CD4-positive, alpha-beta memory T cell (primary cell): ENCODE data around the gene PLA2G15. TPM values are rescaled to one million over a fixed set of nuclear protein-coding genes. Genes with fewer than 3 reads are reported as not detected.
A peak's percentile ranks its signal among the peaks of the same experiment; 100 is the strongest.

Source experiments
- CTCF ChIA-PET: fragments of 350-600 bp; sonication (Branson Sonifier 250); formaldehyde crosslinking; loops from one replicate; lab custom pipeline; 2021; ENCODE audit warnings: inconsistent platforms; ENCODE audit not compliant: partially characterized antibody; lab: Charles Lee
- POLR2A ChIA-PET: fragments of 350-600 bp; sonication (Branson Sonifier 250); formaldehyde crosslinking; loops from one replicate; lab custom pipeline; 2021; ENCODE audit not compliant: partially characterized antibody; lab: Charles Lee
- DNase-seq, 5 donors: peaks; one replicate each; pipeline versions ENCODE4 v3.0.0 to v3.0.0-alpha.2; 2020 to 2022; ENCODE audit warnings: mixed read lengths in 1 of 5
- H3K27ac ChIP-seq: one replicate; pipeline ENCODE4 v1.7.0; 2013; ENCODE audit warnings: low read depth, low read length
- H3K27me3 ChIP-seq: 2 replicates; pipeline ENCODE4 v1.7.0; 2013; ENCODE audit warnings: mild to moderate bottlenecking, low read length, moderate library complexity; ENCODE audit not compliant: insufficient read depth
- H3K36me3 ChIP-seq: 2 replicates; pipeline ENCODE4 v1.7.0; 2013; ENCODE audit warnings: mild to moderate bottlenecking, low read length, moderate library complexity; ENCODE audit not compliant: insufficient read depth
- H3K4me1 ChIP-seq: 2 replicates; pipeline ENCODE4 v1.7.0; 2013; ENCODE audit warnings: mild to moderate bottlenecking, low read length, moderate library complexity; ENCODE audit not compliant: insufficient read depth
- H3K4me3 ChIP-seq, 2 donors: one replicate each; pipeline ENCODE4 v1.7.0; 2013; ENCODE audit warnings: low read length in 2 of 2, mild to moderate bottlenecking in 1 of 2
- H3K9me3 ChIP-seq, 2 donors: one replicate each; pipeline ENCODE4 v1.7.0; 2013; ENCODE audit warnings: low read length in 2 of 2, control low read depth in 1 of 2; ENCODE audit not compliant: control insufficient read depth in 1 of 2
- H3K27ac Mint-ChIP-seq, 7 donors: one replicate each; pipeline ENCODE4 v1.8.0; 2020 to 2021; ENCODE audit warnings: mixed read lengths in 7 of 7, mild to moderate bottlenecking in 6 of 7, inconsistent platforms in 3 of 7, moderate library complexity in 3 of 7
- H3K27me3 Mint-ChIP-seq, 2 donors: one replicate each; pipeline ENCODE4 v1.8.0; 2020 to 2021; ENCODE audit warnings: mixed read lengths in 2 of 2
- H3K36me3 Mint-ChIP-seq, 2 donors: one replicate each; pipeline ENCODE4 v1.8.0; 2020 to 2021; ENCODE audit warnings: mixed read lengths in 2 of 2, inconsistent platforms in 1 of 2, mild to moderate bottlenecking in 1 of 2
- H3K4me1 Mint-ChIP-seq, 4 donors: one replicate each; pipeline ENCODE4 v1.8.0; 2020 to 2021; ENCODE audit warnings: mixed read lengths in 4 of 4, mild to moderate bottlenecking in 1 of 4
- H3K4me3 Mint-ChIP-seq, 8 donors: one replicate each; pipeline ENCODE4 v1.8.0; 2020 to 2021; ENCODE audit warnings: mixed read lengths in 8 of 8, mild to moderate bottlenecking in 7 of 8, moderate library complexity in 6 of 8, inconsistent platforms in 3 of 8
- H3K9me3 Mint-ChIP-seq, 8 donors: one replicate each; pipeline ENCODE4 v1.8.0; 2020 to 2021; ENCODE audit warnings: mixed read lengths in 8 of 8, mild to moderate bottlenecking in 5 of 8, inconsistent platforms in 3 of 8, moderate library complexity in 1 of 8
- intact Hi-C: fragments of 100-400 bp; cut with micrococcal nuclease; formaldehyde crosslinking; loops from one replicate; pipeline ENCODE4 v1.15.1; 2023
- polyA plus RNA-seq, 2 donors: library from polyadenylated mRNA; unstranded; fragments of 300-500 nt; fragmentation: Illumina TruSeq; gene quantifications; one replicate each; pipeline ENCODE4 v1.2.3, GENCODE V29; 2021
- total RNA-seq, 2 experiments: library from RNA; stranded (reverse); gene quantifications; one replicate each; pipeline ENCODE4 v1.2.3, GENCODE V29; 2021

Gene PLA2G15
- total and polyA plus RNA-seq, 4 experiments from 2014 or later: 6.6 to 13.3 (median 11.4) TPM

- peak overlapping the region in 4 of 7 donors; percentile 42 to 89 (median 68) for H3K27ac Mint-ChIP-seq
Observed at GRCh38 chr16:68235108-68235886, 9.9 kb upstream of the PLA2G15 start.

GRCh38 chr16:68235887-68236136, 9.4 kb upstream of the PLA2G15 start, which contains the start of gene ESRP2:
TSS of gene ESRP2 (minus strand) at chr16:68236127. CDS start at chr16:68236045, 82 bp downstream.
- Histone ChIP-seq H3K9me3 (no peaks in the 10 kb centered on the region), H3K36me3 (no peaks in the 10 kb centered on the region), H3K27ac (peak within 1 kb of the TSS; percentile 44), H3K4me3 (peak within 1 kb of the TSS in 1 of 2 donors; percentile 70), H3K4me1 (peaks cover 30% of the 10 kb centered on the region), H3K27me3 (no peaks in the 10 kb centered on the region)
- Mint-ChIP-seq H3K27me3 (no peaks in the 10 kb centered on the region), H3K27ac (peak within 1 kb of the TSS; percentile 74 to 97 (median 85)), H3K9me3 (peaks cover 0 to 9% (median 0%) of the 10 kb centered on the region in 8 donors), H3K4me1 (peaks cover 16 to 52% (median 34%) of the 10 kb centered on the region in 4 donors), H3K36me3 (peaks cover 0 to 2% of the 10 kb centered on the region in 2 donors), H3K4me3 (peak within 1 kb of the TSS; percentile 88 to 98 (median 95))
- DNase-seq: peak in 1 of 5 donors; percentile 15
- intact Hi-C loops: no loop called here
- ChIA-PET POLR2A (interaction anchor here (1.6 to 4.3 kb wide), 6 partner anchors 8 to 156 kb away, joined by 4 to 23 read pairs (median 14); partner anchors contain the start of genes PLA2G15, PRMT7, SLC7A6 and SLC7A6OS), CTCF (interaction anchor here (3.8 kb wide), 1 partner anchor 25 kb away, joined by 17 read pairs; no protein-coding TSS in a partner anchor)

More at GRCh38 chr16:68235108-68235886, 9.9 kb upstream of the PLA2G15 start:
- peaks cover 0 to 6% of the 10 kb centered on the region in 2 donors for H3K36me3 Mint-ChIP-seq
- H3K27me3 Mint-ChIP-seq: no peaks in the 10 kb centered on the region
- H3K4me1 Mint-ChIP-seq: peaks cover 16 to 52% (median 34%) of the 10 kb centered on the region in 4 donors
- POLR2A ChIA-PET: interaction anchor here (0.6 to 4.3 kb wide), 6 partner anchors 8 to 301 kb away, joined by 3 to 23 read pairs (median 14); partner anchors contain the start of genes PLA2G15, PRMT7, SLC7A6 and SLC7A6OS
- H3K9me3 Mint-ChIP-seq: peaks cover 0 to 9% (median 0%) of the 10 kb centered on the region in 8 donors
- CTCF ChIA-PET: interaction anchor here (3.8 kb wide), 1 partner anchor 26 kb away, joined by 17 read pairs; no protein-coding TSS in a partner anchor
- intact Hi-C loops: no loop called here
- Histone ChIP-seq H3K27me3 (no peaks in the 10 kb centered on the region), H3K4me3 (no peak overlapping the region), H3K4me1 (peaks cover 30% of the 10 kb centered on the region), H3K27ac (no peak overlapping the region), H3K9me3 (no peaks in the 10 kb centered on the region), H3K36me3 (no peaks in the 10 kb centered on the region)
- H3K4me3 Mint-ChIP-seq: peak overlapping the region in 5 of 8 donors; percentile 15 to 76 (median 49)
- peak in 4 of 5 donors; percentile 13 to 59 (median 24) for DNase-seq

GRCh38 chr16:68236137-68236825, 8.9 kb upstream of the PLA2G15 start:
- POLR2A ChIA-PET: interaction anchor here (0.6 to 4.3 kb wide), 15 partner anchors 9 to 301 kb away, joined by 3 to 23 read pairs (median 5); partner anchors contain the start of genes NFATC3, PLA2G15, PRMT7 and SLC7A6
- H3K36me3 ChIP-seq: no peaks in the 10 kb centered on the region
- H3K9me3 ChIP-seq: no peaks in the 10 kb centered on the region
- Mint-ChIP-seq H3K36me3 (peaks cover 0 to 2% of the 10 kb centered on the region in 2 donors), H3K27ac (peak overlapping the region; percentile 68 to 97 (median 83)), H3K4me1 (peaks cover 16 to 52% (median 34%) of the 10 kb centered on the region in 4 donors), H3K4me3 (peak overlapping the region; percentile 88 to 98 (median 95)), H3K27me3 (no peaks in the 10 kb centered on the region), H3K9me3 (peaks cover 0 to 9% (median 0%) of the 10 kb centered on the region in 8 donors)
- peak overlapping the region in 1 of 2 donors; percentile 70 for H3K4me3 ChIP-seq
- peaks cover 30% of the 10 kb centered on the region for H3K4me1 ChIP-seq
- peak; percentile 43 to 59 (median 46) for DNase-seq
- intact Hi-C loops: no loop called here
- no peaks in the 10 kb centered on the region for H3K27me3 ChIP-seq
- H3K27ac ChIP-seq: peak overlapping the region; percentile 44
- CTCF ChIA-PET: interaction anchor here (1.3 to 3.8 kb wide), 4 partner anchors 8 to 75 kb away, joined by 3 to 17 read pairs (median 4); partner anchors contain the start of gene SLC7A6

GRCh38 chr16:68236826-68237242, 8.3 kb upstream of the PLA2G15 start:
- intact Hi-C loops: loop anchor here (1.0 kb wide), 1 partner anchor 8 kb away; the partner anchor contains the start of gene PLA2G15
- peak overlapping the region; percentile 44 for H3K27ac ChIP-seq

GRCh38 chr16:68237243-68238028, 7.7 kb upstream of the PLA2G15 start:
- Histone ChIP-seq H3K27me3 (no peaks in the 10 kb centered on the region), H3K36me3 (no peaks in the 10 kb centered on the region), H3K9me3 (no peaks in the 10 kb centered on the region), H3K4me3 (peak overlapping the region; percentile 42 to 70), H3K27ac (peak overlapping the region; percentile 44), H3K4me1 (peaks cover 30% of the 10 kb centered on the region)
- peak overlapping the region; percentile 88 to 98 (median 95) for H3K4me3 Mint-ChIP-seq
- H3K36me3 Mint-ChIP-seq: peaks cover 0 to 2% of the 10 kb centered on the region in 2 donors
- H3K27ac Mint-ChIP-seq: peak overlapping the region; percentile 90 to 97 (median 94)
- H3K4me1 Mint-ChIP-seq: peaks cover 16 to 52% (median 34%) of the 10 kb centered on the region in 4 donors
- peak; percentile 83 to 90 (median 84) for DNase-seq
- CTCF ChIA-PET: interaction anchor here (1.3 to 3.8 kb wide), 8 partner anchors 9 to 274 kb away, joined by 3 to 17 read pairs (median 4); partner anchors contain the start of gene SLC7A6
- POLR2A ChIA-PET: interaction anchor here (1.1 to 4.3 kb wide), 15 partner anchors 8 to 303 kb away, joined by 3 to 23 read pairs (median 5); partner anchors contain the start of genes NFATC3, PLA2G15, PRMT7 and SLC7A6
- no peaks in the 10 kb centered on the region for H3K27me3 Mint-ChIP-seq
- intact Hi-C loops: loop anchor here (1.0 kb wide), 1 partner anchor 8 kb away; the partner anchor contains the start of gene PLA2G15
- H3K9me3 Mint-ChIP-seq: peaks cover 0 to 9% (median 0%) of the 10 kb centered on the region in 8 donors

More at GRCh38 chr16:68236826-68237242, 8.3 kb upstream of the PLA2G15 start:
- Mint-ChIP-seq H3K36me3 (peaks cover 0 to 2% of the 10 kb centered on the region in 2 donors), H3K4me3 (peak overlapping the region; percentile 88 to 98 (median 95)), H3K4me1 (peaks cover 16 to 52% (median 34%) of the 10 kb centered on the region in 4 donors), H3K27ac (peak overlapping the region; percentile 74 to 97 (median 85)), H3K9me3 (peaks cover 0 to 9% (median 0%) of the 10 kb centered on the region in 8 donors), H3K27me3 (no peaks in the 10 kb centered on the region)
- H3K4me1 ChIP-seq: peaks cover 30% of the 10 kb centered on the region
- H3K4me3 ChIP-seq: peak overlapping the region in 1 of 2 donors; percentile 70
- peak in 1 of 5 donors; percentile 19 for DNase-seq
- ChIA-PET CTCF (interaction anchor here (1.3 to 3.8 kb wide), 5 partner anchors 8 to 143 kb away, joined by 3 to 17 read pairs (median 4); partner anchors contain the start of gene SLC7A6), POLR2A (interaction anchor here (0.6 to 4.3 kb wide), 16 partner anchors 9 to 302 kb away, joined by 3 to 23 read pairs (median 5); partner anchors contain the start of genes NFATC3, PLA2G15, PRMT7 and SLC7A6)
- H3K36me3 ChIP-seq: no peaks in the 10 kb centered on the region
- H3K27me3 ChIP-seq: no peaks in the 10 kb centered on the region
- H3K9me3 ChIP-seq: no peaks in the 10 kb centered on the region
